ENCODE data around the gene SLC13A5. TPM values are rescaled to one million over a fixed set of nuclear protein-coding genes. Genes with fewer than 3 reads are reported as not detected.

Gene SLC13A5
- total and polyA plus RNA-seq, 10 of the 15 experiments (the other 5 are each of a cell fraction or from before 2014, with no cell fraction given) = 0.23 TPM; not detected in 9

GRCh38 chr17:6640536-6641246 lies 72.5 kb downstream of the SLC13A5 start, which contains the start of the genes KIAA0753 and TXNDC17 (continued):
- TF ChIP-seq TAF1 (IDR thresholded peaks at IDR 0.05; ENCODE audit: borderline replicate concordance, low read depth, low read length) (peak; percentile 98), CHD1 (IDR thresholded peaks at IDR 0.05; ENCODE audit: low read depth, low read length) (no peak), PML (IDR thresholded peaks at IDR 0.05; ENCODE audit: low read length) (peak; percentile 94; the same call in 1 of the 2 replicates), MEF2A (IDR thresholded peaks at IDR 0.05; ENCODE audit: insufficient read depth, low read depth, low read length) (0 out of 2 replicates have a peak, but pooled peaks have one; percentile 13), ESRRA (IDR thresholded peaks at IDR 0.05; ENCODE audit: low read length) (no peak), NFYB (IDR thresholded peaks at IDR 0.05; ENCODE audit: insufficient read depth, low read depth, low read length) (no peak), NFIC (IDR thresholded peaks at IDR 0.05; ENCODE audit: low read depth, low read length) (no peak), RELA (IDR thresholded peaks at IDR 0.05; ENCODE audit: borderline replicate concordance, partially characterized antibody) (peak; percentile 5), MTA2 (IDR thresholded peaks at IDR 0.05; ENCODE audit: low read depth) (0 out of 2 replicates have a peak, but pooled peaks have one; percentile 11), EP300 (IDR thresholded peaks at IDR 0.05; ENCODE audit: borderline replicate concordance in 1 of 2, control insufficient read depth in 1 of 2, low read depth in 2 of 2, low read length in 2 of 2) (peak in 1 of 2 experiments; percentile 49; a peak in 2 of 4 replicates), NBN (IDR thresholded peaks at IDR 0.05) (peak; percentile 83), FOXK2 (IDR thresholded peaks at IDR 0.05) (0 out of 2 replicates have a peak, but pooled peaks have one; percentile 29), RB1 (IDR thresholded peaks at IDR 0.05; ENCODE audit: borderline replicate concordance) (0 out of 2 replicates have a peak, but pooled peaks have one; percentile 5), NRF1 (conservative IDR thresholded peaks at IDR 0.05; ENCODE audit: low read depth, low read length) (no peak), NR2C1 (IDR thresholded peaks at IDR 0.05) (peak; percentile 32; the same call in 1 of the 2 replicates), ZNF384 (IDR thresholded peaks at IDR 0.05; ENCODE audit: borderline replicate concordance, low read depth, low read length) (no peak)
- TF ChIP-seq, protein P1, sequence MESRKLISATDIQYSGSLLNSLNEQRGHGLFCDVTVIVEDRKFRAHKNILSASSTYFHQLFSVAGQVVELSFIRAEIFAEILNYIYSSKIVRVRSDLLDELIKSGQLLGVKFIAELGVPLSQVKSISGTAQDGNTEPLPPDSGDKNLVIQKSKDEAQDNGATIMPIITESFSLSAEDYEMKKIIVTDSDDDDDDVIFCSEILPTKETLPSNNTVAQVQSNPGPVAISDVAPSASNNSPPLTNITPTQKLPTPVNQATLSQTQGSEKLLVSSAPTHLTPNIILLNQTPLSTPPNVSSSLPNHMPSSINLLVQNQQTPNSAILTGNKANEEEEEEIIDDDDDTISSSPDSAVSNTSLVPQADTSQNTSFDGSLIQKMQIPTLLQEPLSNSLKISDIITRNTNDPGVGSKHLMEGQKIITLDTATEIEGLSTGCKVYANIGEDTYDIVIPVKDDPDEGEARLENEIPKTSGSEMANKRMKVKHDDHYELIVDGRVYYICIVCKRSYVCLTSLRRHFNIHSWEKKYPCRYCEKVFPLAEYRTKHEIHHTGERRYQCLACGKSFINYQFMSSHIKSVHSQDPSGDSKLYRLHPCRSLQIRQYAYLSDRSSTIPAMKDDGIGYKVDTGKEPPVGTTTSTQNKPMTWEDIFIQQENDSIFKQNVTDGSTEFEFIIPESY (IDR thresholded peaks at IDR 0.05) = no peak
- TF ChIP-seq, protein P2, sequence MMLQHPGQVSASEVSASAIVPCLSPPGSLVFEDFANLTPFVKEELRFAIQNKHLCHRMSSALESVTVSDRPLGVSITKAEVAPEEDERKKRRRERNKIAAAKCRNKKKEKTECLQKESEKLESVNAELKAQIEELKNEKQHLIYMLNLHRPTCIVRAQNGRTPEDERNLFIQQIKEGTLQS (IDR thresholded peaks at IDR 0.05; ENCODE audit: borderline replicate concordance, extremely low read depth, low read depth, low read length) = no peak
- TF ChIP-seq, protein P3, sequence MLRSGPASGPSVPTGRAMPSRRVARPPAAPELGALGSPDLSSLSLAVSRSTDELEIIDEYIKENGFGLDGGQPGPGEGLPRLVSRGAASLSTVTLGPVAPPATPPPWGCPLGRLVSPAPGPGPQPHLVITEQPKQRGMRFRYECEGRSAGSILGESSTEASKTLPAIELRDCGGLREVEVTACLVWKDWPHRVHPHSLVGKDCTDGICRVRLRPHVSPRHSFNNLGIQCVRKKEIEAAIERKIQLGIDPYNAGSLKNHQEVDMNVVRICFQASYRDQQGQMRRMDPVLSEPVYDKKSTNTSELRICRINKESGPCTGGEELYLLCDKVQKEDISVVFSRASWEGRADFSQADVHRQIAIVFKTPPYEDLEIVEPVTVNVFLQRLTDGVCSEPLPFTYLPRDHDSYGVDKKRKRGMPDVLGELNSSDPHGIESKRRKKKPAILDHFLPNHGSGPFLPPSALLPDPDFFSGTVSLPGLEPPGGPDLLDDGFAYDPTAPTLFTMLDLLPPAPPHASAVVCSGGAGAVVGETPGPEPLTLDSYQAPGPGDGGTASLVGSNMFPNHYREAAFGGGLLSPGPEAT (IDR thresholded peaks at IDR 0.05; ENCODE audit: low read depth) = peak; percentile 95
- TF ChIP-seq, protein P4, sequence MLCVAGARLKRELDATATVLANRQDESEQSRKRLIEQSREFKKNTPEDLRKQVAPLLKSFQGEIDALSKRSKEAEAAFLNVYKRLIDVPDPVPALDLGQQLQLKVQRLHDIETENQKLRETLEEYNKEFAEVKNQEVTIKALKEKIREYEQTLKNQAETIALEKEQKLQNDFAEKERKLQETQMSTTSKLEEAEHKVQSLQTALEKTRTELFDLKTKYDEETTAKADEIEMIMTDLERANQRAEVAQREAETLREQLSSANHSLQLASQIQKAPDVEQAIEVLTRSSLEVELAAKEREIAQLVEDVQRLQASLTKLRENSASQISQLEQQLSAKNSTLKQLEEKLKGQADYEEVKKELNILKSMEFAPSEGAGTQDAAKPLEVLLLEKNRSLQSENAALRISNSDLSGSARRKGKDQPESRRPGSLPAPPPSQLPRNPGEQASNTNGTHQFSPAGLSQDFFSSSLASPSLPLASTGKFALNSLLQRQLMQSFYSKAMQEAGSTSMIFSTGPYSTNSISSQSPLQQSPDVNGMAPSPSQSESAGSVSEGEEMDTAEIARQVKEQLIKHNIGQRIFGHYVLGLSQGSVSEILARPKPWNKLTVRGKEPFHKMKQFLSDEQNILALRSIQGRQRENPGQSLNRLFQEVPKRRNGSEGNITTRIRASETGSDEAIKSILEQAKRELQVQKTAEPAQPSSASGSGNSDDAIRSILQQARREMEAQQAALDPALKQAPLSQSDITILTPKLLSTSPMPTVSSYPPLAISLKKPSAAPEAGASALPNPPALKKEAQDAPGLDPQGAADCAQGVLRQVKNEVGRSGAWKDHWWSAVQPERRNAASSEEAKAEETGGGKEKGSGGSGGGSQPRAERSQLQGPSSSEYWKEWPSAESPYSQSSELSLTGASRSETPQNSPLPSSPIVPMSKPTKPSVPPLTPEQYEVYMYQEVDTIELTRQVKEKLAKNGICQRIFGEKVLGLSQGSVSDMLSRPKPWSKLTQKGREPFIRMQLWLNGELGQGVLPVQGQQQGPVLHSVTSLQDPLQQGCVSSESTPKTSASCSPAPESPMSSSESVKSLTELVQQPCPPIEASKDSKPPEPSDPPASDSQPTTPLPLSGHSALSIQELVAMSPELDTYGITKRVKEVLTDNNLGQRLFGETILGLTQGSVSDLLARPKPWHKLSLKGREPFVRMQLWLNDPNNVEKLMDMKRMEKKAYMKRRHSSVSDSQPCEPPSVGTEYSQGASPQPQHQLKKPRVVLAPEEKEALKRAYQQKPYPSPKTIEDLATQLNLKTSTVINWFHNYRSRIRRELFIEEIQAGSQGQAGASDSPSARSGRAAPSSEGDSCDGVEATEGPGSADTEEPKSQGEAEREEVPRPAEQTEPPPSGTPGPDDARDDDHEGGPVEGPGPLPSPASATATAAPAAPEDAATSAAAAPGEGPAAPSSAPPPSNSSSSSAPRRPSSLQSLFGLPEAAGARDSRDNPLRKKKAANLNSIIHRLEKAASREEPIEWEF (IDR thresholded peaks at IDR 0.05; ENCODE audit: insufficient replicate concordance, low read depth, low read length) = no peak
